Activated CD8-positive, alpha-beta memory T cell treated with anti-CD3 and anti-CD28 coated beads, Interleukin-2, amount 10 ng/mL, durations not matched to agents 7 days and 5 days (primary cell): ENCODE data around the gene NXPE3. TPM values are rescaled to one million over a fixed set of nuclear protein-coding genes. Genes with fewer than 3 reads are reported as not detected.

Experiments
- ATAC-seq: fragments of 150-1000 bp; cut with Tn5 transposase; one replicate; pipeline ENCODE4 v1.10.0; 2021; ENCODE audit warnings: moderate library complexity
- CTCF ChIA-PET: fragments of 350-600 bp; sonication (Branson Sonifier 250); formaldehyde crosslinking; loops from one replicate; lab custom pipeline; 2021; ENCODE audit warnings: antibody characterized with exemption; lab: Charles Lee
- DNase-seq: peaks from one replicate; pipeline ENCODE4 v3.0.0-alpha.2; 2020
- H3K27ac Mint-ChIP-seq: one replicate; pipeline ENCODE4 v1.8.0; 2021; ENCODE audit warnings: mild to moderate bottlenecking, mixed read lengths
- H3K27me3 Mint-ChIP-seq: one replicate; pipeline ENCODE4 v1.8.0; 2021; ENCODE audit warnings: mixed read lengths
- H3K36me3 Mint-ChIP-seq: one replicate; pipeline ENCODE4 v1.8.0; 2021; ENCODE audit warnings: mild to moderate bottlenecking, mixed read lengths
- H3K4me1 Mint-ChIP-seq: one replicate; pipeline ENCODE4 v1.8.0; 2021; ENCODE audit warnings: mixed read lengths
- H3K4me3 Mint-ChIP-seq: one replicate; pipeline ENCODE4 v1.8.0; 2021; ENCODE audit warnings: mild to moderate bottlenecking, moderate library complexity, mixed read lengths
- H3K9me3 Mint-ChIP-seq: one replicate; pipeline ENCODE4 v1.8.0; 2022; ENCODE audit warnings: low read depth, mixed read lengths
- total RNA-seq, 2 experiments: library from RNA; stranded (reverse); gene quantifications; one replicate each; pipeline ENCODE4 v1.2.3, GENCODE V29; 2021

The NXPE3 gene
- total RNA-seq, 2 experiments from 2014 or later, result 19.6 to 20.4 TPM

- DNase-seq (no peak), ATAC-seq (no peak)
- Mint-ChIP-seq H3K36me3 (peaks cover 28% of the 10 kb centered on the region), H3K4me3 (no peak overlapping the region), H3K27me3 (no peaks in the 10 kb centered on the region), H3K27ac (no peak overlapping the region), H3K9me3 (no peaks in the 10 kb centered on the region), H3K4me1 (peaks cover 11% of the 10 kb centered on the region)
- CTCF ChIA-PET, result interaction anchor here (1.2 kb wide), 1 partner anchor 15 kb away, joined by 3 read pairs; no protein-coding TSS in a partner anchor
Observed at GRCh38 chr3:101840066-101840465, 61.1 kb downstream of the NXPE3 start.

DNA sequence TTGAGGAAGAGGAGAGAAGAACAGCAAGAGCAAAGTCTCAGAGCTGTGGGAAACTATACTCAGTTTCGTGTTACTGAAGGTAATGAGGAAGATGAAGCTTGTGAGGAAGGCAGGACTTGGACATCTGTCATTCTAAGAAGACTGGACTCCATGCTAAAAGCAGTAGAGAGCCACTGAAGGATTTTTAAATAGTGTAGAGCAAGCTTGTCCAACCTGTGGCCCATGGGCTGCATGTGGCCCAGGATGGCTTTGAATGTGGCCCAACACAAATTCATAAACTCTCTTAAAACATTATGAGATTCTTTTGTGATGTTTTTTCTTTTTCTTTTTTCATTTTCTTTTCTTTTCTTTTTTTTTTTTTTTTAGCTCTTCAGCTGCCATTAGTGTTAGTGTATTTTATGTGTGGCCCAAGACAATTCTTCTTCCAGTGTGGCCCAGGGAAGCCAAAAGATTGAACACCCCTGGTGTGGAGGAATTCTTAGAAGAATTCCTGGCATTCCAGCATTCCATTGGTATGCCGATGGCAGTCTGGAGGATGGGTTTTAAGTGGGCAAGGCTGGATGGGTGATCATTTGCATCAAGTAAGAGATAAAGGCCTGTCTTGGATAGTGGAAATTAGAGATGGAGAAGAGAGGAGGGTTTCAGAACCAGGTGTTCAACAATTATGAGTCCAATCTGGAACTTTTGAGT is 63.4 kb downstream of the NXPE3 start:
- CTCF ChIA-PET, result no interaction called here

DNA sequence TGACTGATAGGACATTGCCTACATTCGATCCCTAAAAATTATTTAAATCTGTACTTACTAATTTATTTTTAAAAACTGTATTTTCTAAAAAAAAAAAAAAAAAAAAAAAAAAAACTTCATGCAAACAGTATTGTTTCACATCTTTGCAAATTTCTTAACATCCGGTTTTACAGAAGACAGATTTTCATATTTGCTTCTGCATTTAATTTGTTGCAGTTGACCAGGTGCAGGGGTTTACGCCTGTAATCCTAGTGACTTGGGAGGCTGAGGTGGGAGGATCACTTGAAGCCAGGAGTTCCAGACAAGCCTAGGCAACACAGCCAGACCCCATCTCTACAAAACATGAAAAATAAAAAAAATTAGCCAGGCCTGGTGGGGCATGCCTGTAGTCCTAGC is 63.9 kb downstream of the NXPE3 start:
- ATAC-seq, result no peak
- Mint-ChIP-seq H3K9me3 (no peaks in the 10 kb centered on the region), H3K4me1 (peaks cover 5% of the 10 kb centered on the region), H3K4me3 (no peak overlapping the region), H3K27me3 (no peaks in the 10 kb centered on the region), H3K27ac (no peak overlapping the region), H3K36me3 (peaks cover 22% of the 10 kb centered on the region)
- CTCF ChIA-PET, result interaction anchor here (1.4 kb wide), 1 partner anchor 382 kb away, joined by 4 read pairs; no protein-coding TSS in a partner anchor
- DNase-seq, result no peak

More for the DNA sequence above, 63.4 kb downstream of the NXPE3 start:
- no peaks in the 10 kb centered on the region for H3K9me3 Mint-ChIP-seq
- H3K27me3 Mint-ChIP-seq, result no peaks in the 10 kb centered on the region
- H3K36me3 Mint-ChIP-seq, result peaks cover 24% of the 10 kb centered on the region
- H3K4me1 Mint-ChIP-seq, result peaks cover 5% of the 10 kb centered on the region
- DNase-seq (no peak), ATAC-seq (no peak)
- H3K27ac Mint-ChIP-seq, result no peak overlapping the region
- H3K4me3 Mint-ChIP-seq, result no peak overlapping the region

DNA sequence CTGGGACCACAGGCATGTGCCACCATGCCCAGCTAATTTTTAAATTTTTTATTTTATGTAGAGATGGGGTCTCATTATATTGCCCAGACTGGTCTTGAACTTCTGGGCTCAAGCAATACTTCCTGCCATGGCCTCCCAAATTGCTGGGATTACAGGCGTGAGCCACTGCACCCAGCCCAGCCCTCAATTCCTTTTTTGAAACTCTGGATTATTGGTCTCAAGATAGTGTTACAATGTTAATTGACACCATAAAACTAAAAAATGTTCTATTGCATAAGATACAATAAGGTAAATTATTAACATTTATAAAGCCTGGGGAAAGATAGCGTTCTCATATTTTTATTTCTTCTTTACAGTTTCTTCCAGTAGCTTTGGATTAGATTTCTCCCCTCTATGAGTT is 66.4 kb downstream of the NXPE3 start:
- Mint-ChIP-seq H3K4me3 (no peak overlapping the region), H3K36me3 (peaks cover 22% of the 10 kb centered on the region), H3K27ac (no peak overlapping the region), H3K9me3 (no peaks in the 10 kb centered on the region), H3K27me3 (no peaks in the 10 kb centered on the region), H3K4me1 (peaks cover 11% of the 10 kb centered on the region)
- no peak for ATAC-seq
- CTCF ChIA-PET, result interaction anchor here (0.8 to 1.0 kb wide), 2 partner anchors 16 to 31 kb away, joined by 3 read pairs; no protein-coding TSS in a partner anchor
- no peak for DNase-seq

GRCh38 chr3:101846709-101847108 is 67.7 kb downstream of the NXPE3 start:
- H3K27ac Mint-ChIP-seq, result no peak overlapping the region
- no peak overlapping the region for H3K4me3 Mint-ChIP-seq
- H3K9me3 Mint-ChIP-seq, result no peaks in the 10 kb centered on the region
- no peak for ATAC-seq
- H3K27me3 Mint-ChIP-seq, result no peaks in the 10 kb centered on the region
- no peak for DNase-seq
- H3K4me1 Mint-ChIP-seq, result peaks cover 20% of the 10 kb centered on the region
- CTCF ChIA-PET, result no interaction called here
- peaks cover 32% of the 10 kb centered on the region for H3K36me3 Mint-ChIP-seq

GRCh38 chr3:101847328-101847727 is 68.3 kb downstream of the NXPE3 start:
- H3K4me3 Mint-ChIP-seq, result no peak overlapping the region
- no peaks in the 10 kb centered on the region for H3K9me3 Mint-ChIP-seq
- peaks cover 24% of the 10 kb centered on the region for H3K4me1 Mint-ChIP-seq
- H3K36me3 Mint-ChIP-seq, result peaks cover 33% of the 10 kb centered on the region
- DNase-seq (no peak), ATAC-seq (no peak)
- CTCF ChIA-PET, result interaction anchor here (0.9 kb wide), 1 partner anchor 8 kb away, joined by 3 read pairs; no protein-coding TSS in a partner anchor
- H3K27ac Mint-ChIP-seq, result no peak overlapping the region
- H3K27me3 Mint-ChIP-seq, result no peaks in the 10 kb centered on the region

DNA sequence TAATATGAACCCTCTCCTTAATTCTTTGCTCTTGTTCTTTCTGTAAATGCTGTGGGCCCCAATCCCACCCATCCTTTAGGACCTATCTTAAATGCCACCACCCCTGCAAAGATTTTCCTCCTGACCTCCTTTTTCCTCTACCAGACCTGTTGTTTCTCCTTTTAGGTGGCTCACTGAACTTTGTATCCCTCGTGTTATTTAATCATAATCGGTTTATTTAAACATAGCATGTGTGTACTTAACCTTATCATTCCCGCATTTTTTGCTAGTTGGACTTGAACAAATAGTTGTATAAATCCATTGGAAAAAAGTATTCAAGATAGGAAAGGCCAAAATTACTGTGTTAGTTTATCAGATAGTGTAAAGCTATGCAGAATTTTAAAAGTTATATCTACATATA is 69.3 kb downstream of the NXPE3 start:
- no peak for DNase-seq
- peaks cover 33% of the 10 kb centered on the region for H3K4me1 Mint-ChIP-seq
- CTCF ChIA-PET, result interaction anchor here (0.7 to 2.2 kb wide), 4 partner anchors 9 to 377 kb away, joined by 3 to 8 read pairs (median 3); no protein-coding TSS in a partner anchor
- H3K27ac Mint-ChIP-seq, result peak overlapping the region; percentile 73
- peak overlapping the region; percentile 96 for H3K4me3 Mint-ChIP-seq
- H3K36me3 Mint-ChIP-seq, result peaks cover 36% of the 10 kb centered on the region
- H3K27me3 Mint-ChIP-seq, result no peaks in the 10 kb centered on the region
- H3K9me3 Mint-ChIP-seq, result no peaks in the 10 kb centered on the region
- no peak for ATAC-seq

GRCh38 chr3:101848754-101849713 is 70.0 kb downstream of the NXPE3 start, which contains the start of gene NFKBIZ:
TSS of gene NFKBIZ (plus strand) at chr3:101849514. CDS start at chr3:101849629, 115 bp downstream.
- CTCF ChIA-PET, result interaction anchor here (0.9 to 2.2 kb wide), 12 partner anchors 19 to 376 kb away, joined by 3 to 11 read pairs (median 4); partner anchors contain the start of genes PCNP and RPL24
- peaks cover 37% of the 10 kb centered on the region for H3K4me1 Mint-ChIP-seq
- H3K27ac Mint-ChIP-seq, result peak within 1 kb of the TSS; percentile 99

DNA sequence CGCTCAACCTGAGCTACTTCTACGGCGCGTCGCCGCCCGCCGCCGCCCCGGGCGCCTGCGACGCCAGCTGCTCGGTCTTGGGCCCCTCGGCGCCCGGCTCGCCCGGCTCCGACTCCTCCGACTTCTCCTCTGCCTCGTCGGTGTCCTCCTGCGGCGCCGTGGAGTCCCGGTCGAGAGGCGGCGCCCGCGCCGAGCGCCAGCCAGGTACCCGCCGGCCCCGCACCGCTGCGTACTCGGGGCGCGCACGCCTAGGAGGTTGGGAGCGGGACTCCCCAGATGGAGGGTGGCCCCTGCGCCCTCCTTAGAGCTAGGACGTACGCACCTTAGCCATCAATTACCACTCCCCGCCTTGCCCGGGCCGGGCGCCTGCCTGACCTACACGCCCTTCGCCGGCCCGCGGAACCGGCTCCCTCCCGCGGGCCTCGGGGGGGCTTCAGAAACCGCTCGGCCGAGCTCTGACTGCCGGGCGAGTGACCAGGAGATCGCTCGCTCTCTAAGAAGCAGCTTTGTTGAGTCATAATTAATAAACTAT is 70.8 kb downstream of the NXPE3 start:
- CTCF ChIA-PET, result interaction anchor here (0.7 to 2.2 kb wide), 15 partner anchors 20 to 379 kb away, joined by 3 to 11 read pairs (median 3); partner anchors contain the start of genes PCNP and RPL24
- DNase-seq, result peak; percentile 76
- H3K27me3 Mint-ChIP-seq, result no peaks in the 10 kb centered on the region
- peaks cover 41% of the 10 kb centered on the region for H3K4me1 Mint-ChIP-seq
- peak overlapping the region; percentile 96 for H3K4me3 Mint-ChIP-seq
- H3K27ac Mint-ChIP-seq, result peak overlapping the region; percentile 99
- H3K36me3 Mint-ChIP-seq, result peaks cover 47% of the 10 kb centered on the region
- H3K9me3 Mint-ChIP-seq, result no peaks in the 10 kb centered on the region
- peak; percentile 48 for ATAC-seq

More at GRCh38 chr3:101848754-101849713, 70.0 kb downstream of the NXPE3 start, which contains the start of gene NFKBIZ:
- Mint-ChIP-seq H3K9me3 (no peaks in the 10 kb centered on the region), H3K4me3 (peak within 1 kb of the TSS; percentile 96), H3K27me3 (no peaks in the 10 kb centered on the region), H3K36me3 (peaks cover 42% of the 10 kb centered on the region)
- DNase-seq (peak; percentile 95), ATAC-seq (peak; percentile 85)

- H3K27me3 Mint-ChIP-seq, result no peaks in the 10 kb centered on the region
Observed at GRCh38 chr3:101850246-101851051, 71.4 kb downstream of the NXPE3 start.

GRCh38 chr3:101851072-101851770 is 72.2 kb downstream of the NXPE3 start:
- H3K4me1 Mint-ChIP-seq, result peaks cover 49% of the 10 kb centered on the region
- no peaks in the 10 kb centered on the region for H3K27me3 Mint-ChIP-seq
- peak overlapping the region; percentile 96 for H3K4me3 Mint-ChIP-seq
- ATAC-seq, result no peak
- H3K27ac Mint-ChIP-seq, result peak overlapping the region; percentile 99
- CTCF ChIA-PET, result interaction anchor here (1.2 to 1.6 kb wide), 2 partner anchors 374 to 378 kb away, joined by 3 to 4 read pairs; no protein-coding TSS in a partner anchor
- no peaks in the 10 kb centered on the region for H3K9me3 Mint-ChIP-seq
- DNase-seq, result no peak
- peaks cover 58% of the 10 kb centered on the region for H3K36me3 Mint-ChIP-seq

More at GRCh38 chr3:101850246-101851051, 71.4 kb downstream of the NXPE3 start:
- Mint-ChIP-seq H3K9me3 (no peaks in the 10 kb centered on the region), H3K4me1 (peaks cover 47% of the 10 kb centered on the region), H3K36me3 (peaks cover 54% of the 10 kb centered on the region), H3K4me3 (peak overlapping the region; percentile 96), H3K27ac (peak overlapping the region; percentile 99)
- DNase-seq, result peak; percentile 81
- CTCF ChIA-PET, result interaction anchor here (0.7 to 2.2 kb wide), 15 partner anchors 20 to 379 kb away, joined by 3 to 11 read pairs (median 4); partner anchors contain the start of genes PCNP and RPL24
- peak; percentile 8 for ATAC-seq
